GM20431 (cell line): ENCODE data around the gene KLK13.

ENCODE experiments used
- in situ Hi-C: fragments of 300-500 bp; cut with MseI, MboI; formaldehyde crosslinking; loops from one replicate; pipeline ENCODE4 v1.15.0; 2020; ENCODE audit warnings: low sequenced_read_pairs; ENCODE audit not compliant: unreplicated experiment

KLK13 gene

GRCh38 chr19:51066393-51067186, 1.7 kb upstream of the KLK13 start:
- in situ Hi-C loops, result no loop called here

- in situ Hi-C loops, result no loop called here
These were observed 499 bp upstream of the KLK13 start for GRCh38 chr19:51065221-51065960.

- in situ Hi-C loops, result no loop called here
These were observed 1.2 kb downstream of the KLK13 start for GRCh38 chr19:51063664-51064063.

GRCh38 chr19:51060973-51061372, 3.9 kb downstream of the KLK13 start:
- in situ Hi-C loops, result no loop called here

- in situ Hi-C loops, result no loop called here
These were observed 4.6 kb downstream of the KLK13 start for GRCh38 chr19:51060336-51060735.

GRCh38 chr19:51059715-51060114, 5.2 kb downstream of the KLK13 start:
- in situ Hi-C loops, result no loop called here

- in situ Hi-C loops, result no loop called here
These were observed 9.0 kb downstream of the KLK13 start for GRCh38 chr19:51055866-51056265.

- in situ Hi-C loops, result no loop called here
These were observed 17.9 kb downstream of the KLK13 start for GRCh38 chr19:51047031-51047335.

GRCh38 chr19:51044327-51044726, 20.6 kb downstream of the KLK13 start:
- in situ Hi-C loops, result no loop called here

- in situ Hi-C loops, result no loop called here
These were observed 21.4 kb downstream of the KLK13 start for GRCh38 chr19:51043497-51043896.

- in situ Hi-C loops, result no loop called here
These were observed 24.7 kb downstream of the KLK13 start for GRCh38 chr19:51040151-51040550.

GRCh38 chr19:51036519-51036918, 28.4 kb downstream of the KLK13 start:
- in situ Hi-C loops, result no loop called here

- in situ Hi-C loops, result no loop called here
These were observed 30.2 kb downstream of the KLK13 start, which contains the start of gene KLK12 for GRCh38 chr19:51034704-51035103. TSS of gene KLK12 (minus strand) at chr19:51035002. CDS start at chr19:51034621, 381 bp downstream.

GRCh38 chr19:51031880-51032225, 33.0 kb downstream of the KLK13 start:
- in situ Hi-C loops, result no loop called here

GRCh38 chr19:51031220-51031879, 33.5 kb downstream of the KLK13 start:
- in situ Hi-C loops, result no loop called here

GRCh38 chr19:51030631-51031030, 34.3 kb downstream of the KLK13 start:
- in situ Hi-C loops, result no loop called here

- in situ Hi-C loops, result no loop called here
These were observed 35.2 kb downstream of the KLK13 start for GRCh38 chr19:51029718-51030117.

- in situ Hi-C loops, result no loop called here
These were observed 37.0 kb downstream of the KLK13 start for GRCh38 chr19:51027873-51028272.

GRCh38 chr19:51027126-51027806, 37.6 kb downstream of the KLK13 start:
- in situ Hi-C loops, result no loop called here

GRCh38 chr19:51026554-51026831, 38.4 kb downstream of the KLK13 start, which contains the start of gene KLK11:
TSS of gene KLK11 (minus strand) at chr19:51026616. CDS start at chr19:51025631, 985 bp downstream.
- in situ Hi-C loops, result no loop called here
